GF-D8 (cell line): ENCODE results near the gene DLG2.
"Not testable (repeated sequence)": the region's sequence is repeated elsewhere in the genome, so short reads cannot be mapped to it uniquely, and the experiment has no call there.

Experiments
- DNase-seq: peaks from one replicate; lab custom pipeline; 2025; lab: John Stamatoyannopoulos, UW

DLG2 gene

DNA sequence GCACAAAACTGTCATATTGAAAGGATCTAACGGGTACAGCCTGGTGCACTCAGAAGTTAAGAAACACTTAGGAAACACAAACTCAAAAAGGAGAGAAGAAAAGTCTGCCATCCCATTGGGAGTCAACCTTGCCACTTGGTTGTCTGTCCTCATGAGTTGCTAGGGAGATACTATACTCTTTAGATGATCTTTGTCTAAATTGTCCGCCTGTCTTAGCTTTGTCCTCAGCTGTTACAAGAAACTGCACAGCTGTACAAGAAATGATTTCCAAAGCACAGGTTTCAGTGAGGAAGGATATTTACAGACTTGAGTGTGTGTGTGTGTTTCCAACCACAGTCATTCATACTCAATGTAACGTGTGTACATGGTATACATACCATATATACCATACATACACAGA lies 2171.8 kb downstream of the DLG2 start:
- no peak for DNase-seq

GRCh38 chr11:83454674-83455073 lies 2172.5 kb downstream of the DLG2 start:
- DNase-seq = no peak

DNA sequence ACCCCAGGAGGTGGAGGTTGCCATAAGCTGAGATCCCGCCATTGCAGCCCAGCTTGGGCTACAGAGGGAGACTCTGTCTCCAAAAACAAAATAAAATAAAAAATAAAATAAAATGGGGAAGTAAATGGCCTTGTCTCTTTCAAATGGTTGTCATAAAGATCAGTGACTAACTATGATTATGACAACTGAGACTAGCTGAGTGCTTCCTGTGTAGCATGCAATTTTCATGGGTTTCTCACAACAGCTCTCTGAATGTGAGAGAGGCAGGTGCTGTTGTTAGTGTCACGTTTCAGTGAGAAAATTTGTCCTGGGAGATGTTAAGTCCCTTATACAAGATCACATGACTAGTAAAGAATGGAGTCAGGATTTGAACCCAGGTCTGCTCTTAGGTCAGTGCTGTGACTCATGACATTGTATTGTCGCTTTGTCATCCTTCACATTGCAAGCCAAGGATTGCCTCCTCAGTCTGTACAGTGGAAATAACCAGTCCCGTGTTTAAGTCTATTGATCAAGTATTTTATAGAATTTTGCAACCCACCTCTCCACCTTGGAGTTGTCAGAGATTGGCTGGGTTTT lies 2177.7 kb downstream of the DLG2 start:
- no peak for DNase-seq

DNA sequence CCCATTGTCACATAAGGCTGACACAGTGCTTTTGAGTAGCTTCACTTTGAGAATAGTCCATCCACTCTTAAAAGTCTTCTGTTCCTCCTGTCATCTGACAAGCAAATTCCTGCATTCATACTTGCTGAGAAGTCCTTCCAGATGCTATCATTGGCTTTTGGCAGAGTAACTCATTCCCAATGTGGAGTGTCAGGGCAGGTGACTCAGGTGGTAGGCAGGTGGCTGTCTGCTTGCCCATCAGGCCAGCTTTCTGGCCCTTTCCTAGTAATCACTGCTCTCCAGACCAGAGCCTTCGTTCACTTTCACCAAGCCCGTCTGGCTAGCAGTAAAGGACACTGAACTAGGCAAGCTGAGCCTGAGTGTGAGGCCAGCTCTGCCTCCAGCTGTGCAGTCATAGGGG lies 2178.5 kb downstream of the DLG2 start:
- DNase-seq = no peak

GRCh38 chr11:83443880-83444279 lies 2183.3 kb downstream of the DLG2 start:
- DNase-seq = not testable (repeated sequence)

- no peak for DNase-seq
Observed at GRCh38 chr11:83441601-83442000, 2185.5 kb downstream of the DLG2 start.

- DNase-seq = no peak
Observed at GRCh38 chr11:83441171-83441570, 2186.0 kb downstream of the DLG2 start.

DNA sequence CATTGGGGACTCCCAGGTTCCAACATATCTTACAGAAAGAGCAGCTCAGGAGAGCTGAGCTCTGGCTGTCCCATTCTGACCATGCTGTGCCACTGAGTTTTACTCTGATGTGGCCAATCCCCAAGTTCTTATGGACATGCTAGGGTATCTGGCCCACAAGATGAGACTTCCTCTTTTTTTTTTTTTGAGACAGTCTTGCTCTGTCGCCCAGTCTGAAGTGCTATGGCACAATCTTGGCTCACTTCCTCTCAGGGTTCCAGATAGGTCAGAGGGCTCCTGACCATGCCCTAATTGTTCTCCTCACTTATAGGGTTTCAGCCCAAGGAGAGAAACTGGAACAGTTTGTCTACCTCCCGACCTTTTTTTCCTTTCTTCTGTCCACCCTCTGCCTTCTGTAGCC lies 2188.7 kb downstream of the DLG2 start:
- DNase-seq = peak; percentile 24

DNA sequence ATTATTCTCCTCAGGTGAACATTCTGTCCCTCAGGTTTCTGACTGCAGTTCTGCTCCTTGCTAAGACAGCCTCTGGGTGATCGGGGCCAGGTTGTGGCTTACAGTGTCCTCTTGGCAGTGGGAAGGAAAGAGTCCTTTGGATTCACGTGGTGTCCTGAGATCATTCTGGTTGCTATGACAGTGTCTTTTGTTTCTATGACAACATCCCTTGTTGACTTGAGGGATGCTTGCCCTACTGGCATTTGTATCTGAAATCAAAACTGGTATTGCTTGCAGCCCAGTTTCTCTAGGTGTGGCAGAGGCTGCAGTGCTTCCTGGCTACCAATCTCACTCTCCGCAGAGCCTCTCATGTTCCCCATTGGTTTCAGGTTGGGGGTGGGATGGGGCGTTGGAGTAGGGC lies 2189.2 kb downstream of the DLG2 start:
- DNase-seq = no peak

- no peak for DNase-seq
Observed at GRCh38 chr11:83436855-83437254, 2190.3 kb downstream of the DLG2 start.

GRCh38 chr11:83434812-83435211 lies 2192.3 kb downstream of the DLG2 start:
- not testable (repeated sequence) for DNase-seq

GRCh38 chr11:83427943-83428342 lies 2199.2 kb downstream of the DLG2 start:
- DNase-seq = no peak

GRCh38 chr11:83427501-83427900 lies 2199.6 kb downstream of the DLG2 start:
- DNase-seq = no peak

DNA sequence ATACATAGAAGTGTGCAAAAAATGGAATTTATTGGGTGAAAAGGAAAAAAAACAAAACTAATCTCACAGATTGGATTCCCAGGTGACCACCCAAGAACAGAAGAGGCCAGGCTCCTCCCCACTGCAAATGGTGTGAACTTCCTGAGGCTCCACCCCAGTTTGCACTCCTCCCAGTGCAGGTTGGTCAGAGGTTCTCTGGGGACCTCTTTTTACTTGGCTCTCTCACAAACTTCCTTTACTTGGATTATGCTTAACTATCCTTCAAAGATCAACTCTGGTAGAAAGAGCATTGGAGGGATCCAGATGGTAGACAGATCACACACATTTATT lies 2202.0 kb downstream of the DLG2 start:
- no peak for DNase-seq

- DNase-seq = no peak
Observed at GRCh38 chr11:83424376-83425136, 2202.6 kb downstream of the DLG2 start.

DNA sequence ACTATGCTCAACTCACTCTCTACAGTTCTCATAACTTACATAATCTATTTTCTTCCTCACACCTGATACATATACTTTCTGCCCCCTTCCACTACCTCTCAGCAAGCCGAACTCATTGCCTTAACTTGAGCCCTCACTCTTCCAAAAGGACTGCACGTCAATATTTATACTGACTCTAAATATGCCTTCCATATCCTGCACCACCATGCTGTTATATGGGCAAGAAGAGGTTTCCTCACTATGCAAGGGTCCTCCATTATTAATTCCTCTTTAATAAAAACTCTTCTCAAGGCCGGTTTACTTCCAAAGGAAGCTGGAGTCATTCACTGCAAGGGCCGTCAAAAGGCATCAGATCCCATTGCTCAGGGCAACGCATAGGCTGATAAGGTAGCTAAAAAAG lies 2204.5 kb downstream of the DLG2 start:
- not testable (repeated sequence) for DNase-seq

- no peak for DNase-seq
Observed at GRCh38 chr11:83410605-83411565, 2216.3 kb downstream of the DLG2 start.

- no peak for DNase-seq
Observed at GRCh38 chr11:83409891-83410290, 2217.3 kb downstream of the DLG2 start.

- DNase-seq = no peak
Observed at GRCh38 chr11:83409476-83409875, 2217.7 kb downstream of the DLG2 start.

- DNase-seq = no peak
Observed at GRCh38 chr11:83408946-83409345, 2218.2 kb downstream of the DLG2 start.
